Astrocyte (in vitro differentiated cells and primary cell): ENCODE data around the gene INPP4B. TPM values are rescaled to one million over a fixed set of nuclear protein-coding genes. Genes with fewer than 3 reads are reported as not detected.

Experiments
- DNase-seq: peaks from one replicate; pipeline ENCODE4 v3.0.0-alpha.2; 2010; ENCODE audit warnings: low read depth
- FAIRE-seq: peaks from 2 replicates; lab custom pipeline; 2011; peaks lifted over from hg19 to GRCh38; lab: Jason Lieb, UNC
- H2AFZ ChIP-seq: 2 replicates; pipeline ENCODE4 v1.6.0; 2012; ENCODE audit warnings: low read depth, low read length, inconsistent platforms
- H3K27ac ChIP-seq: 2 replicates; pipeline ENCODE4 v1.5.1; 2011; ENCODE audit warnings: low read depth, low read length, inconsistent platforms
- H3K27me3 ChIP-seq: 2 replicates; pipeline ENCODE4 v1.6.0; 2011; ENCODE audit warnings: low read length, inconsistent platforms; ENCODE audit not compliant: insufficient read depth
- H3K36me3 ChIP-seq: 2 replicates; pipeline ENCODE4 v1.5.1; 2011; ENCODE audit warnings: low read length, inconsistent platforms; ENCODE audit not compliant: insufficient read depth
- H3K4me1 ChIP-seq: 2 replicates; pipeline ENCODE4 v1.5.1; 2011; ENCODE audit warnings: low read length, inconsistent platforms; ENCODE audit not compliant: insufficient read depth
- H3K4me2 ChIP-seq: 2 replicates; pipeline ENCODE4 v1.6.0; 2012; ENCODE audit warnings: low read length, inconsistent platforms
- H3K4me3 ChIP-seq: 2 replicates; pipeline ENCODE4 v1.5.1; 2011; ENCODE audit warnings: low read depth, mild to moderate bottlenecking, low read length, inconsistent platforms; ENCODE audit not compliant: insufficient read depth
- H3K79me2 ChIP-seq: 2 replicates; pipeline ENCODE4 v1.6.0; 2012; ENCODE audit warnings: mild to moderate bottlenecking, low read length, inconsistent platforms; ENCODE audit not compliant: insufficient read depth
- H3K9ac ChIP-seq: 2 replicates; pipeline ENCODE4 v1.6.0; 2012; ENCODE audit warnings: mild to moderate bottlenecking, low read length, inconsistent platforms
- H3K9me3 ChIP-seq: 2 replicates; pipeline ENCODE4 v1.5.1; 2012; ENCODE audit warnings: low read depth, mild to moderate bottlenecking, low read length, inconsistent platforms; ENCODE audit not compliant: insufficient read depth
- H4K20me1 ChIP-seq: 2 replicates; pipeline ENCODE4 v1.6.0; 2012; ENCODE audit warnings: low read length, inconsistent platforms; ENCODE audit not compliant: insufficient read depth
- H3K27ac Mint-ChIP-seq: one replicate; pipeline ENCODE4 v1.8.0; 2021; ENCODE audit warnings: mild to moderate bottlenecking, mixed read lengths; ENCODE audit not compliant: unreplicated experiment
- H3K27me3 Mint-ChIP-seq: one replicate; pipeline ENCODE4 v1.8.0; 2021; ENCODE audit warnings: low read depth, mixed read lengths; ENCODE audit not compliant: unreplicated experiment
- H3K36me3 Mint-ChIP-seq: one replicate; pipeline ENCODE4 v1.8.0; 2021; ENCODE audit warnings: low read depth, mixed read lengths; ENCODE audit not compliant: unreplicated experiment
- H3K4me1 Mint-ChIP-seq: one replicate; pipeline ENCODE4 v1.8.0; 2021; ENCODE audit warnings: low read depth, mixed read lengths; ENCODE audit not compliant: unreplicated experiment
- H3K4me3 Mint-ChIP-seq: one replicate; pipeline ENCODE4 v1.8.0; 2021; ENCODE audit warnings: mild to moderate bottlenecking, moderate library complexity, mixed read lengths; ENCODE audit not compliant: unreplicated experiment
- H3K9me3 Mint-ChIP-seq: one replicate; pipeline ENCODE4 v1.8.0; 2021; ENCODE audit warnings: mild to moderate bottlenecking, mixed read lengths; ENCODE audit not compliant: unreplicated experiment
- EZH2 ChIP-seq: IDR thresholded peaks from 2 replicates; pipeline ENCODE4 v1.6.1; 2012; ENCODE audit warnings: mild to moderate bottlenecking, low read length, inconsistent platforms; ENCODE audit not compliant: insufficient read depth
- total RNA-seq: library from RNA; stranded (reverse); gene quantifications from 2 replicates; pipeline ENCODE4 v1.2.1, GENCODE V29; 2021
- TF ChIP-seq, protein P1 (sequence below): IDR thresholded peaks from 2 replicates; pipeline ENCODE4 v1.5.1; 2011; ENCODE audit warnings: low read depth, mild to moderate bottlenecking, inconsistent platforms, low read length, moderate library complexity; ENCODE audit not compliant: insufficient read depth

Gene INPP4B
- total RNA-seq, 1 donor from 2014 or later, result 2.8 TPM

DNA sequence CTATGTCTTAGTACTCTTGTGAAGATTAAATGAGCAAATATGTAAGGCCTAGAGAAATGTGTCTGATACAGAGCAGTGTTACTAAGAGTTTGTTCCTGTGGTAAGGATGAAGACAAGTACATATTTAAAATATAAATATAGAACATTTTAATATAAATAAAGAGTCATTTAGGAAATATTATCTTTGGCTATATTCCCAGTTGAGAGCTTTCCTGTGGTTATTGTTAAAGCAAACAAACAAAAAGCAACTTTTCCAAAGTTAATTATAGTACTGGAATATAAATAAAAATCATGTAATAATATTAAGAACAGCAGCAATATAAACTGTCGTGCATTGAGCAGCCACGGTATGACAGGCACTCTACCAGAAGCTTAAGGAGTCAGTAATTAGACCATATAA lies 472.5 kb downstream of the INPP4B start:
- H4K20me1 ChIP-seq, result no peaks in the 10 kb centered on the region
- H2AFZ ChIP-seq, result no peak overlapping the region
- Mint-ChIP-seq H3K27me3 (no peaks in the 10 kb centered on the region), H3K36me3 (peaks cover 2% of the 10 kb centered on the region), H3K27ac (no peak overlapping the region), H3K9me3 (peaks cover 7% of the 10 kb centered on the region), H3K4me1 (peaks cover 15% of the 10 kb centered on the region), H3K4me3 (no peak overlapping the region)
- DNase-seq, result peak; percentile 41
- H3K4me2 ChIP-seq, result no peak overlapping the region
- FAIRE-seq, result no peak
- no peak overlapping the region for H3K4me3 ChIP-seq
- H3K27me3 ChIP-seq, result no peaks in the 10 kb centered on the region
- no peaks in the 10 kb centered on the region for H3K9me3 ChIP-seq
- H3K79me2 ChIP-seq, result no peaks in the 10 kb centered on the region
- TF ChIP-seq, protein P1, sequence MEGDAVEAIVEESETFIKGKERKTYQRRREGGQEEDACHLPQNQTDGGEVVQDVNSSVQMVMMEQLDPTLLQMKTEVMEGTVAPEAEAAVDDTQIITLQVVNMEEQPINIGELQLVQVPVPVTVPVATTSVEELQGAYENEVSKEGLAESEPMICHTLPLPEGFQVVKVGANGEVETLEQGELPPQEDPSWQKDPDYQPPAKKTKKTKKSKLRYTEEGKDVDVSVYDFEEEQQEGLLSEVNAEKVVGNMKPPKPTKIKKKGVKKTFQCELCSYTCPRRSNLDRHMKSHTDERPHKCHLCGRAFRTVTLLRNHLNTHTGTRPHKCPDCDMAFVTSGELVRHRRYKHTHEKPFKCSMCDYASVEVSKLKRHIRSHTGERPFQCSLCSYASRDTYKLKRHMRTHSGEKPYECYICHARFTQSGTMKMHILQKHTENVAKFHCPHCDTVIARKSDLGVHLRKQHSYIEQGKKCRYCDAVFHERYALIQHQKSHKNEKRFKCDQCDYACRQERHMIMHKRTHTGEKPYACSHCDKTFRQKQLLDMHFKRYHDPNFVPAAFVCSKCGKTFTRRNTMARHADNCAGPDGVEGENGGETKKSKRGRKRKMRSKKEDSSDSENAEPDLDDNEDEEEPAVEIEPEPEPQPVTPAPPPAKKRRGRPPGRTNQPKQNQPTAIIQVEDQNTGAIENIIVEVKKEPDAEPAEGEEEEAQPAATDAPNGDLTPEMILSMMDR, result no peak
- TF ChIP-seq EZH2, result no peak
- no peaks in the 10 kb centered on the region for H3K36me3 ChIP-seq
- H3K4me1 ChIP-seq, result peaks cover under 1% of the 10 kb centered on the region
- no peak overlapping the region for H3K9ac ChIP-seq
- no peak overlapping the region for H3K27ac ChIP-seq

DNA sequence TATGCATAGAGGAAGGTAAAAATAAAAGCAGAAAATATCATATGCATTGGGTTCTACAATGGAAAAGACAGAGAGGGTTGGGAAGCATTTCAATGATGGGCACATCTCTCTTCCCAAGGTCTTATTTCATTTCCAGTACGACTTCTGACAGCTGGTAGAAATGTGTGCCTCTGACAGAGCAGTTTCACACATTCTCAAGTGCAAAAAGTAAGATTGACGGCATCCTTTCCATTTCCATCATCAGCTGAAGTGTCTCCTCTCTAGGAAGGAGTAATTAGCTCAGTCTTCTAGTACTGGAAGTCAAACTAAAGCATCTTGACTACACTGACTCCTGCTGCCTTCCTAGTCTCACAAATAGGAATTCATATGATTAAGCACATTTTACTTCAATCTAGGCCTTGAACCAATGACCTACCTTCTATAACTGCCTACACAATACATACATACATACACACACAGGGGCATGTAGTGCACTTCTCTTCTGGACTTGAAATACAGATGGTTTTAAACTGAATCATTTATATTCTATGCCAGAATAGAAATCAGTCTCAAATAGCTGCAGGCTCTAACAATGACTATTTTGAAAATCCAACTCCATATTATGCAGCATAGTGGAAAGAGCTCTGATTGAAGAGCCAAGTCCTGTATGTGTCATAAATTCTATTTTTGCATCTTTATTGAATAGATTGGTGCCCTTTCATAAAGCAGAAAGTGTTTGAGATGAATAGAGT lies 473.4 kb downstream of the INPP4B start:
- H3K4me1 ChIP-seq, result no peaks in the 10 kb centered on the region
- H3K27ac Mint-ChIP-seq, result no peak overlapping the region
- peaks cover 8% of the 10 kb centered on the region for H3K4me1 Mint-ChIP-seq
- H3K27me3 ChIP-seq, result no peaks in the 10 kb centered on the region
- H4K20me1 ChIP-seq, result no peaks in the 10 kb centered on the region
- no peak overlapping the region for H3K9ac ChIP-seq
- FAIRE-seq (peak; percentile 20), DNase-seq (no peak)
- TF ChIP-seq EZH2, result no peak
- TF ChIP-seq, protein P1, result no peak
- H3K79me2 ChIP-seq, result no peaks in the 10 kb centered on the region
- H3K27ac ChIP-seq, result no peak overlapping the region
- H3K9me3 ChIP-seq, result no peaks in the 10 kb centered on the region
- no peak overlapping the region for H3K4me2 ChIP-seq
- no peak overlapping the region for H3K4me3 Mint-ChIP-seq
- H3K4me3 ChIP-seq, result no peak overlapping the region
- H3K36me3 ChIP-seq, result no peaks in the 10 kb centered on the region
- no peaks in the 10 kb centered on the region for H3K27me3 Mint-ChIP-seq
- peaks cover 2% of the 10 kb centered on the region for H3K36me3 Mint-ChIP-seq
- H3K9me3 Mint-ChIP-seq, result peaks cover 7% of the 10 kb centered on the region
- H2AFZ ChIP-seq, result no peak overlapping the region

DNA sequence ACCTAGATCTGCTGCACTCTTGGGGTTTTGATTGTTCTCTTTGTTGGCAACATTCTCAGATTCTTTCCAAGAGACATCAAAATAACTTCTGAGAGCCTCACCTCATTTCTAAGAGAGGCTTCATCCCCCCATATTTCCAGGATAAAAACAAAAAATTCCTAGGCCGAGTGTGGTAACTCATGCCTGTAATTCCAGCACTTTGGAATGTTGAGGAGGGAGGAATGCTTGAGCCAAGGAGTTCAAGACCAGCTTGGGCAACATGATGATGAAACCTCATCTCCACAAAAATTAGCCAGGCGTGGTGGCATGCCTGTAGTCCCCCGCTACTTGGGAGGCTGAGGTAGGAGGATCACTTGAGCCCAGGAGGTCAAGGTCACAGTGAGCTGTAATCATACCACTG lies 477.0 kb downstream of the INPP4B start:
- Histone ChIP-seq H3K9me3 (no peaks in the 10 kb centered on the region), H3K27ac (no peak overlapping the region), H3K4me2 (no peak overlapping the region), H3K9ac (no peak overlapping the region), H3K36me3 (no peaks in the 10 kb centered on the region), H3K27me3 (no peaks in the 10 kb centered on the region), H2AFZ (no peak overlapping the region), H3K4me1 (no peaks in the 10 kb centered on the region), H3K79me2 (no peaks in the 10 kb centered on the region), H4K20me1 (no peaks in the 10 kb centered on the region), H3K4me3 (no peak overlapping the region)
- H3K27ac Mint-ChIP-seq, result peak overlapping the region; percentile 10
- FAIRE-seq, result peak; percentile 73
- H3K4me3 Mint-ChIP-seq, result no peak overlapping the region
- TF ChIP-seq, protein P1, result no peak
- no peak for TF ChIP-seq EZH2
- peaks cover 7% of the 10 kb centered on the region for H3K9me3 Mint-ChIP-seq
- H3K27me3 Mint-ChIP-seq, result no peaks in the 10 kb centered on the region
- peaks cover 17% of the 10 kb centered on the region for H3K4me1 Mint-ChIP-seq
- peak; percentile 24 for DNase-seq
- H3K36me3 Mint-ChIP-seq, result peaks cover 2% of the 10 kb centered on the region
